IPS DF 6.9 (cell line): ENCODE data around the gene PLA2G5.
"Not testable (repeated sequence)": the region's sequence is repeated elsewhere in the genome, so short reads cannot be mapped to it uniquely, and the experiment has no call there.

Experiments used
- DNase-seq: peaks from one replicate; pipeline ENCODE4 v3.0.0-alpha.2; 2013; ENCODE audit warnings: low read depth, low spot score
- H3K27ac ChIP-seq: one replicate; pipeline ENCODE4 v1.5.1; 2013; ENCODE audit warnings: low read length, control low read depth
- H3K27me3 ChIP-seq: 2 replicates; pipeline ENCODE4 v1.6.1; 2013; ENCODE audit warnings: mild to moderate bottlenecking, low read length; ENCODE audit not compliant: control insufficient read depth, insufficient read depth
- H3K36me3 ChIP-seq: 2 replicates; pipeline ENCODE4 v1.6.1; 2013; ENCODE audit warnings: low read length; ENCODE audit not compliant: control insufficient read depth, insufficient read depth
- H3K4me1 ChIP-seq: 2 replicates; pipeline ENCODE4 v1.6.1; 2013; ENCODE audit warnings: low read length; ENCODE audit not compliant: control insufficient read depth, insufficient read depth
- H3K4me3 ChIP-seq: 2 replicates; pipeline ENCODE4 v1.5.1; 2013; ENCODE audit warnings: mild to moderate bottlenecking, low read length
- H3K9me3 ChIP-seq: 2 replicates; pipeline ENCODE4 v1.6.1; 2013; ENCODE audit warnings: low read length, inconsistent platforms; ENCODE audit not compliant: control insufficient read depth, insufficient read depth
- WGBS: extraction: QIAGEN DNeasy Blood & Tissue Kit; methylation state at CpG from one replicate; pipeline ENCODE4 v1.1.7; 2013; ENCODE audit warnings: mixed read lengths, missing lambda C conversion rate; ENCODE audit not compliant: insufficient read length, insufficient coverage; 5-methylcytosine and 5-hydroxymethylcytosine counted together

The PLA2G5 gene

GRCh38 chr1:20037877-20038276 is 32.1 kb upstream of the PLA2G5 start:
- no peak overlapping the region for H3K27ac ChIP-seq
- H3K27me3 ChIP-seq: no peaks in the 10 kb centered on the region
- no peak overlapping the region for H3K4me3 ChIP-seq
- no peaks in the 10 kb centered on the region for H3K9me3 ChIP-seq
- WGBS: no CpG with 5 or more reads among the region's 1 CpG
- no peaks in the 10 kb centered on the region for H3K36me3 ChIP-seq
- DNase-seq: no peak
- 0 out of 2 replicates have a peak, but pooled peaks cover 1% of the 10 kb centered on the region for H3K4me1 ChIP-seq

- no peak for DNase-seq
- Histone ChIP-seq H3K27ac (no peak overlapping the region), H3K4me1 (no peaks in the 10 kb centered on the region), H3K9me3 (no peaks in the 10 kb centered on the region), H3K4me3 (no peak overlapping the region), H3K27me3 (no peaks in the 10 kb centered on the region), H3K36me3 (no peaks in the 10 kb centered on the region)
- no CpG with 5 or more reads among the region's 1 CpG for WGBS
These were observed 22.9 kb upstream of the PLA2G5 start for GRCh38 chr1:20047096-20047495.

GRCh38 chr1:20048563-20048962 is 21.4 kb upstream of the PLA2G5 start:
- H3K9me3 ChIP-seq: no peaks in the 10 kb centered on the region

GRCh38 chr1:20049056-20049798 is 20.8 kb upstream of the PLA2G5 start:
- not testable (repeated sequence) for H3K4me1 ChIP-seq, H3K27ac ChIP-seq, H3K27me3 ChIP-seq, DNase-seq, H3K36me3 ChIP-seq, H3K9me3 ChIP-seq, H3K4me3 ChIP-seq
- no CpG with 5 or more reads among the region's 1 CpG for WGBS

More at GRCh38 chr1:20048563-20048962, 21.4 kb upstream of the PLA2G5 start:
- no peaks in the 10 kb centered on the region for H3K36me3 ChIP-seq
- no peak for DNase-seq
- no peak overlapping the region for H3K27ac ChIP-seq
- H3K27me3 ChIP-seq: no peaks in the 10 kb centered on the region
- H3K4me3 ChIP-seq: no peak overlapping the region
- no CpG with 5 or more reads among the region's 1 CpG for WGBS
- H3K4me1 ChIP-seq: no peaks in the 10 kb centered on the region

GRCh38 chr1:20051218-20051829 is 18.7 kb upstream of the PLA2G5 start:
- Histone ChIP-seq H3K36me3 (no peaks in the 10 kb centered on the region), H3K4me1 (no peaks in the 10 kb centered on the region), H3K4me3 (no peak overlapping the region), H3K27me3 (no peaks in the 10 kb centered on the region), H3K9me3 (no peaks in the 10 kb centered on the region), H3K27ac (no peak overlapping the region)
- no peak for DNase-seq

GRCh38 chr1:20052386-20052785 is 17.6 kb upstream of the PLA2G5 start:
- no peak overlapping the region for H3K4me3 ChIP-seq
- H3K27me3 ChIP-seq: no peaks in the 10 kb centered on the region
- DNase-seq: no peak
- H3K9me3 ChIP-seq: no peaks in the 10 kb centered on the region
- no CpG with 5 or more reads among the region's 2 CpGs for WGBS
- no peak overlapping the region for H3K27ac ChIP-seq
- H3K36me3 ChIP-seq: no peaks in the 10 kb centered on the region
- no peaks in the 10 kb centered on the region for H3K4me1 ChIP-seq

GRCh38 chr1:20057886-20058420 is 12.0 kb upstream of the PLA2G5 start:
- H3K27ac ChIP-seq: no peak overlapping the region
- H3K9me3 ChIP-seq: no peaks in the 10 kb centered on the region
- H3K4me1 ChIP-seq: no peaks in the 10 kb centered on the region
- no peak overlapping the region for H3K4me3 ChIP-seq
- H3K36me3 ChIP-seq: no peaks in the 10 kb centered on the region
- WGBS: no CpG with 5 or more reads among the region's 5 CpGs
- no peaks in the 10 kb centered on the region for H3K27me3 ChIP-seq
- no peak for DNase-seq

- Histone ChIP-seq H3K27ac (no peak overlapping the region), H3K4me3 (no peak overlapping the region), H3K36me3 (no peaks in the 10 kb centered on the region), H3K9me3 (no peaks in the 10 kb centered on the region), H3K4me1 (no peaks in the 10 kb centered on the region), H3K27me3 (no peaks in the 10 kb centered on the region)
- WGBS: no CpG with 5 or more reads among the region's 1 CpG
- no peak for DNase-seq
These were observed 11.5 kb upstream of the PLA2G5 start for GRCh38 chr1:20058531-20058930.

- Histone ChIP-seq H3K4me3 (no peak overlapping the region), H3K27me3 (no peaks in the 10 kb centered on the region), H3K36me3 (no peaks in the 10 kb centered on the region), H3K9me3 (no peaks in the 10 kb centered on the region), H3K27ac (no peak overlapping the region), H3K4me1 (no peaks in the 10 kb centered on the region)
- no peak for DNase-seq
- no CpG with 5 or more reads among the region's 2 CpGs for WGBS
These were observed 10.1 kb upstream of the PLA2G5 start for GRCh38 chr1:20059847-20060246.

- not testable (repeated sequence) for H3K27me3 ChIP-seq, H3K9me3 ChIP-seq, H3K27ac ChIP-seq, H3K4me3 ChIP-seq, H3K4me1 ChIP-seq, H3K36me3 ChIP-seq, DNase-seq
- WGBS: no CpG with 5 or more reads among the region's 7 CpGs
These were observed 9.2 kb upstream of the PLA2G5 start for GRCh38 chr1:20060791-20061190.

GRCh38 chr1:20061866-20062265 is 8.1 kb upstream of the PLA2G5 start:
- H3K4me3 ChIP-seq: no peak overlapping the region
- no peaks in the 10 kb centered on the region for H3K36me3 ChIP-seq
- no peak for DNase-seq
- H3K9me3 ChIP-seq: no peaks in the 10 kb centered on the region
- H3K27me3 ChIP-seq: no peaks in the 10 kb centered on the region
- H3K27ac ChIP-seq: no peak overlapping the region
- WGBS: no CpG with 5 or more reads among the region's 4 CpGs
- H3K4me1 ChIP-seq: no peaks in the 10 kb centered on the region
